ENCODE data around the gene PLXDC2.

- TF ChIP-seq POLR2A (IDR thresholded peaks at IDR 0.05; ENCODE audit: low read length) (no peak), GATA1 (IDR thresholded peaks at IDR 0.05; ENCODE audit: low read depth, low read length) (no peak)
These were observed 27.3 kb downstream of the PLXDC2 start for GRCh38 chr10:19843487-19843886.

Measured in erythroblast (primary cell).